ENCODE results near the gene AIG1.

AIG1 gene

DNA sequence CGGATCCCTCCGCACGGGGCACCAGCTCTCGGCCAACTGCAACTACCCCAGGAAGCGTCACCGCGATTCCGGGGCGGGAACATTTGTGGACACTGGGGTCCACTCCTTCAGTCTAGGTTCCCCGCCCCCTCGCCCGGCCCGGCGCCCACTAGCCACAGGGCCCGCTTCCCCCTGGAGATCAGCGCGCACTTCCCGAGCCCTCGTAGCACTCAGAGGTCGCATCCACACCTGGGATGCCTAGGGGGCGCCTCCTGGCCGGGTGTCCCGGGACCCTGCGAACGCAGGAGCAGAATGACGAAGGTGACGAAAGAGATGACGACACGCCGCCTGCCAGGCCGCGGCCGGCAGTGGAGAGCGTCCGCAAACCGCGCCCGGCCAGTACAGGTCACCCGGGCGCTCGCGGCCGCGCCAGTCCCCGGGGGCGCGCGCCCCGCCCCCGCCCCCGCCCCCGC, 309 bp upstream of the AIG1 start:
- TF ChIP-seq, protein P1, sequence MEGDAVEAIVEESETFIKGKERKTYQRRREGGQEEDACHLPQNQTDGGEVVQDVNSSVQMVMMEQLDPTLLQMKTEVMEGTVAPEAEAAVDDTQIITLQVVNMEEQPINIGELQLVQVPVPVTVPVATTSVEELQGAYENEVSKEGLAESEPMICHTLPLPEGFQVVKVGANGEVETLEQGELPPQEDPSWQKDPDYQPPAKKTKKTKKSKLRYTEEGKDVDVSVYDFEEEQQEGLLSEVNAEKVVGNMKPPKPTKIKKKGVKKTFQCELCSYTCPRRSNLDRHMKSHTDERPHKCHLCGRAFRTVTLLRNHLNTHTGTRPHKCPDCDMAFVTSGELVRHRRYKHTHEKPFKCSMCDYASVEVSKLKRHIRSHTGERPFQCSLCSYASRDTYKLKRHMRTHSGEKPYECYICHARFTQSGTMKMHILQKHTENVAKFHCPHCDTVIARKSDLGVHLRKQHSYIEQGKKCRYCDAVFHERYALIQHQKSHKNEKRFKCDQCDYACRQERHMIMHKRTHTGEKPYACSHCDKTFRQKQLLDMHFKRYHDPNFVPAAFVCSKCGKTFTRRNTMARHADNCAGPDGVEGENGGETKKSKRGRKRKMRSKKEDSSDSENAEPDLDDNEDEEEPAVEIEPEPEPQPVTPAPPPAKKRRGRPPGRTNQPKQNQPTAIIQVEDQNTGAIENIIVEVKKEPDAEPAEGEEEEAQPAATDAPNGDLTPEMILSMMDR (IDR thresholded peaks at IDR 0.05; ENCODE audit: low read depth, low read length) = no peak
- H3K9me3 ChIP-seq = no peaks in the 10 kb centered on the region
- no peaks in the 10 kb centered on the region for H3K27me3 ChIP-seq
- peak overlapping the region; percentile 64 for H3K4me3 ChIP-seq (ENCODE audit: low read depth, low read length)
- DNase-seq = peak; percentile 50
- no peaks in the 10 kb centered on the region for H3K36me3 ChIP-seq
- no peaks in the 10 kb centered on the region for H3K4me1 ChIP-seq

DNA sequence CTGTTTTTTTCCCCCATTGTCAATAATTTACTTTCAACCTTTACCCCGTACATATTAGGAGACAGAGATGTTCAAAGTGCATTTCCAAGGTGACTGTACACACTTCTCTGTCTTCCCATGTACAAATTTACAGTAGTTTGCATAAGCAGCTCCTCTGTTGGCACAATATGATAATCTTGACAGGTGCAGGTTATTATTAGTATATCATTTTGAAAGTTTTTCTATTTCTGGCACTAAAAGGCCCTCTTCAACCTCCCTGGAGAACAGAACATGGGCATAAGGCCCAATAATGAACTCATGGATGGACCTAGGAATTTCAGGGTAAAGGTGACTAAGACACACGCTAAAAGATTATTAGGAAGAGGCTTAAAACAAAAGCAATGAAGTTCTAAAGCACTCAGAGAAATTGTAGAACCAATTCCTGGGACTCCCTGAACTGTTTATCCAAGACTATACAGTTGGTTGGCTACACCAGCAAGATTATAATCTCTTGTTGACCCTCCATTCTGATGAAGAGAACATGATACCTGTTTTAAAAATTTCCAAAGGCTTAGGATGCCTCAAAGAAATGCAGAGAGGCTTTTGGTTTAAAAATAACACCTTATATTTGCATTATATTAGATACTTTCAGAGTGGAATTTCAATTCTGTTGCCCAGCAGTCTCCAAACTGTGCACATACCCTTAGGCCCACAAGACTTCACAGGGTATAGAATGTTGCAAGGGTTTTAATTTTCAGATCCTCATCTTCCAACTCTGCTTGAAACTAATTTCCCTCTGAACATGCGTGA, 1.1 kb downstream of the AIG1 start:
- Histone ChIP-seq H3K4me1 (no peaks in the 10 kb centered on the region), H3K9me3 (no peaks in the 10 kb centered on the region), H3K27me3 (no peaks in the 10 kb centered on the region), H3K4me3 (ENCODE audit: low read depth, low read length) (no peak overlapping the region), H3K36me3 (no peaks in the 10 kb centered on the region)
- DNase-seq = no peak
- TF ChIP-seq, protein P1 (IDR thresholded peaks at IDR 0.05; ENCODE audit: low read depth, low read length) = no peak

DNA sequence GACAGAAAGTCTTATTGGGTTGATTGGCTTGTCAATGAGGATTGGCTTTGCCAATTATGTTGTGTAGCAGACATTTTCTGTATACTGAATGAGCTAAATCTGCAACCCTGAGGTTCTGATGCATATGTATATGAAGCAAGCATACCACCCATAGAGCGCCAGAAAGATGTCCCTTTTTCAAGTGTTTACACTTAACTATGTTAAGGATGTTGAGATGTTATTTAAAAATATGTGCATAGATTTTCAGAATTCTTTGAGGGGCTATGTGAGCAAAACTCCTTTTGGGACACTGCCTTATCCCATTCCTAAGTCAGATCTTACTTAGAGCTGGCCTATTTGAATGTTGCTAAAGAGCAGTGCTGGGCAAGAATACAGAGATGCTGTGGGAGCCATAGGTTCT, 1.9 kb downstream of the AIG1 start:
- no peak overlapping the region for H3K4me3 ChIP-seq (ENCODE audit: low read depth, low read length)
- TF ChIP-seq, protein P1 (IDR thresholded peaks at IDR 0.05; ENCODE audit: low read depth, low read length) = no peak
- H3K27me3 ChIP-seq = no peaks in the 10 kb centered on the region
- no peaks in the 10 kb centered on the region for H3K4me1 ChIP-seq
- no peak for DNase-seq
- H3K9me3 ChIP-seq = no peaks in the 10 kb centered on the region
- H3K36me3 ChIP-seq = no peaks in the 10 kb centered on the region

DNA sequence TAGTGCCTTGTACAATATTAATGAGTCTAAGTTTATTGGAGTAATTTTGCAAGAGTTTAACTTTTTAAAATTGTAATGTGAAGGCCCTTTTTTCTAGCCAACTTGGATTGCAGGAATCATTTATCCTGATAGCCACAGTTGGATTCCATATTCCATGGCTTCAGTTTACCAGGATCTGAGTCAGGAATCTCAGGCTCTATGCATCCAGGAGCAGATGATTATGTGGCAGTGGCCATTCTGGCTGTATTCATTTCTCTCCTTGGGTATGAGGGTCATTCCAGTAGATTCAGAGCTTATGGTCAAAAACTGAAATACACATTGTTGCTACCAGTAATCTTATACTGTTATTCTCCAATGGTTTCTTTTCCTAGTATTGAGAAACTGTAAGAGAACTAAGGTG, 2.9 kb downstream of the AIG1 start:
- DNase-seq = no peak
- TF ChIP-seq, protein P1 (IDR thresholded peaks at IDR 0.05; ENCODE audit: low read depth, low read length) = no peak
- H3K4me1 ChIP-seq = no peaks in the 10 kb centered on the region
- no peak overlapping the region for H3K4me3 ChIP-seq (ENCODE audit: low read depth, low read length)
- no peaks in the 10 kb centered on the region for H3K9me3 ChIP-seq
- no peaks in the 10 kb centered on the region for H3K36me3 ChIP-seq
- H3K27me3 ChIP-seq = no peaks in the 10 kb centered on the region

DNA sequence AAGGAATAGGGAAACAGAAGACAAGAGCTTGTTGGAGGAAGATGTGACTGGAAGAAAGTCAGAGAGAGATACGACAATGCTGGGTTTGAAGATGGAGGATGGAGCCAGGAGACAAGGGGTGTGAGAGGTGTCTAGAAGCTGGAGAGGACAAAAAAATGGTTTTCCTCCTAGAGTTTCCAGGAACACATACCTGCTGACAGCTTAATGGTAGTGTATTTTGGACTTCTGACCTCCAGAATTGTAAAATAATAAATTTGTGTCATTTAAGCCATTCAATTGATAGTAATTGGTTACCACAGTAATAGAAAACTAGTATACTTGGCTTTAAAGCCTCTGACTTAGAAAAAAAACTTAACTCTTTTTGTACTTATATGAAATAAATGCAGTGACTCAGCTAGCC, 3.6 kb downstream of the AIG1 start:
- DNase-seq = no peak
- no peaks in the 10 kb centered on the region for H3K4me1 ChIP-seq
- no peak overlapping the region for H3K4me3 ChIP-seq (ENCODE audit: low read depth, low read length)
- H3K36me3 ChIP-seq = no peaks in the 10 kb centered on the region
- no peaks in the 10 kb centered on the region for H3K9me3 ChIP-seq
- TF ChIP-seq, protein P1 (IDR thresholded peaks at IDR 0.05; ENCODE audit: low read depth, low read length) = no peak
- no peaks in the 10 kb centered on the region for H3K27me3 ChIP-seq

DNA sequence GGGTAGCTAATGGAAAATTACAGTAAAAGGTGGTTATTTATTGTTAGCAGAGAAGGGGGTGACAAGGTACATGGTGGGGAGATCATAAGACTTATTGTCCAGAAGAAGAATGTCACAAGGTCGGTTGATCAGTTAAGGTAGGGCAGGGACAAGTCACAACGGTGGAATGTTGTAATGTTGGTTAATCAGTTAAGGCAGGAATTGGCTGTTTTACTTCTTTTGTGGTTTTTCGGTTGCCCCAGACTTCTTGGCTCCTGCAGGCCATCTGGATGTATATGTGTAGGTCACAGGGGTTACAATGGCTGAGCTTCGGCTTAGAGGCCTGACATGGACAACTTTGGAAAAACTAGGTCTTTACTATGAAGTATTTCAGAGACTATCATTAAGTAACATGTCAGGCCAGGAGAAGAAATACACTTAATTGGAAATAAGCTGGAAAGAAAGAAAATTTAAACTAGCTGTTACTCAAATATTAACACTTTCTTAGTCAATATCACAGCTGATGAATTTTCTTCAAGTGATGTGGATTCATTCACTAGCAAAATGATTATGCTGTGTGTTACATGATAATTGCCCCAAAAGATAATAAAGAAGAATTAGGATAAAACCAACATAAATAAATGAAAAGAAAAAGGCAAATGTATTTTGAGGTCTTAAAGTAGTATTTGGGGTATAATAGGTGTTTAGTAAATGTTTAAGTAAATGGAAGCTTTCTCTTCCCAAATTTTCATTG, 4.4 kb downstream of the AIG1 start:
- Histone ChIP-seq H3K36me3 (no peaks in the 10 kb centered on the region), H3K4me1 (no peaks in the 10 kb centered on the region), H3K4me3 (ENCODE audit: low read depth, low read length) (no peak overlapping the region), H3K27me3 (no peaks in the 10 kb centered on the region), H3K9me3 (no peaks in the 10 kb centered on the region)
- DNase-seq = no peak
- TF ChIP-seq, protein P1 (IDR thresholded peaks at IDR 0.05; ENCODE audit: low read depth, low read length) = no peak

All from BE2C (cell line).